ENCODE data around the gene GPANK1.

Gene GPANK1

DNA sequence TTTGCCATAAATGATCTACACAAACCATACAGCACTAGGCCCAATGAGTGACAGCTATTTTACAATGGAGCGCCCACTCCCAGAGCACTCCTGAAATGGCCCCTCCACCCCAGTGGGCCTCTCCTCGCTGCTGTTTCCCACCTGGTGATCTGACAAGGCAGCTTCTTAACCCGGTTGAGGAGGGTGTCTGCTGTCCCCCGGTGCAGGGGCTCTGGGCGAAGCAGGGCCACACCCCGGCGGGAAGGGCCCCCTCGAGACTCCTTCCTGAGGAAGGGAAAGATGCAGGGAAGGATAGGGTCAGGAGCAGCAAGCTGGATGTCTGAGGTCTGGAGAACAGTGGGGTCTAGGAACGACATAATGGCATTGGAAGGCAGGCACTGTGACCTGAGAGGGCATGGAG is 28.1 kb upstream of the GPANK1 start:
- Histone ChIP-seq H3K4me1 (ENCODE audit: control insufficient read depth, insufficient read depth, low read length) (no peaks in the 10 kb centered on the region), H3K36me3 (ENCODE audit: control insufficient read depth in 2 of 2, insufficient read depth in 1 of 2, low read length in 2 of 2) (peaks cover 0 to 73% of the 10 kb centered on the region in 2 experiments; a peak in 2 of 3 replicates), H3K9me3 (ENCODE audit: control insufficient read depth, insufficient read depth, low read depth, low read length) (no peaks in the 10 kb centered on the region), H3K4me3 (ENCODE audit: low read depth, low read length) (no peak overlapping the region), H3K27ac (ENCODE audit: extremely low read depth, low read depth, low read length) (no peak overlapping the region)
- ChIA-PET CTCF (interaction anchor here (0.6 to 4.6 kb wide), 4 partner anchors 9 to 94 kb away, joined by 3 to 24 read pairs (median 6); partner anchors contain the start of gene LY6G5C), POLR2A (interaction anchor here (1.0 to 4.0 kb wide), 5 partner anchors 10 to 142 kb away, joined by 3 to 30 read pairs (median 6); partner anchors contain the start of genes ABHD16A and HSPA1B)
- TF ChIP-seq ZNF133 (tag by site-specific recombination; IDR thresholded peaks at IDR 0.05) (no peak), ZNF214 (tag by site-specific recombination; IDR thresholded peaks at IDR 0.05; ENCODE audit: borderline replicate concordance) (no peak)

- Histone ChIP-seq H3K9me3 (ENCODE audit: control insufficient read depth, insufficient read depth, low read depth, low read length) (no peaks in the 10 kb centered on the region), H3K4me1 (ENCODE audit: control insufficient read depth, insufficient read depth, low read length) (no peaks in the 10 kb centered on the region), H3K36me3 (ENCODE audit: control insufficient read depth in 2 of 2, insufficient read depth in 1 of 2, low read length in 2 of 2) (peaks cover 0 to 73% of the 10 kb centered on the region in 2 experiments; a peak in 2 of 3 replicates), H3K27ac (ENCODE audit: extremely low read depth, low read depth, low read length) (no peak overlapping the region), H3K4me3 (ENCODE audit: low read depth, low read length) (no peak overlapping the region)
- TF ChIP-seq ZNF558 (tag by site-specific recombination; IDR thresholded peaks at IDR 0.05), result no peak
- no peak for TF ChIP-seq KLF7 (tag by site-specific recombination; IDR thresholded peaks at IDR 0.05; ENCODE audit: borderline replicate concordance)
- TF ChIP-seq, protein P1, sequence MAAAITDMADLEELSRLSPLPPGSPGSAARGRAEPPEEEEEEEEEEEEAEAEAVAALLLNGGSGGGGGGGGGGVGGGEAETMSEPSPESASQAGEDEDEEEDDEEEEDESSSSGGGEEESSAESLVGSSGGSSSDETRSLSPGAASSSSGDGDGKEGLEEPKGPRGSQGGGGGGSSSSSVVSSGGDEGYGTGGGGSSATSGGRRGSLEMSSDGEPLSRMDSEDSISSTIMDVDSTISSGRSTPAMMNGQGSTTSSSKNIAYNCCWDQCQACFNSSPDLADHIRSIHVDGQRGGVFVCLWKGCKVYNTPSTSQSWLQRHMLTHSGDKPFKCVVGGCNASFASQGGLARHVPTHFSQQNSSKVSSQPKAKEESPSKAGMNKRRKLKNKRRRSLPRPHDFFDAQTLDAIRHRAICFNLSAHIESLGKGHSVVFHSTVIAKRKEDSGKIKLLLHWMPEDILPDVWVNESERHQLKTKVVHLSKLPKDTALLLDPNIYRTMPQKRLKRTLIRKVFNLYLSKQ (tag by site-specific recombination; IDR thresholded peaks at IDR 0.05; ENCODE audit: borderline replicate concordance), result no peak
- TF ChIP-seq ZNF394 (tag by site-specific recombination; IDR thresholded peaks at IDR 0.05; ENCODE audit: borderline replicate concordance), result no peak
- no peak for TF ChIP-seq PRDM6 (tag by site-specific recombination; IDR thresholded peaks at IDR 0.05)
- no peak for TF ChIP-seq ZNF530 (tag by site-specific recombination; IDR thresholded peaks at IDR 0.05; ENCODE audit: low read depth)
- TF ChIP-seq ZIC2 (tag by site-specific recombination; IDR thresholded peaks at IDR 0.05), result no peak
- no peak for TF ChIP-seq MEIS1 (CRISPR knock-in tag; IDR thresholded peaks at IDR 0.05; ENCODE audit: borderline replicate concordance)
- CTCF ChIA-PET, result interaction anchor here (0.6 to 4.6 kb wide), 5 partner anchors 9 to 119 kb away, joined by 3 to 24 read pairs (median 4); partner anchors contain the start of gene LY6G5C
- POLR2A ChIA-PET, result interaction anchor here (0.5 to 4.0 kb wide), 5 partner anchors 11 to 143 kb away, joined by 3 to 30 read pairs (median 6); partner anchors contain the start of genes ABHD16A and HSPA1B
These were observed 27.6 kb upstream of the GPANK1 start for GRCh38 chr6:31692353-31692752.

DNA sequence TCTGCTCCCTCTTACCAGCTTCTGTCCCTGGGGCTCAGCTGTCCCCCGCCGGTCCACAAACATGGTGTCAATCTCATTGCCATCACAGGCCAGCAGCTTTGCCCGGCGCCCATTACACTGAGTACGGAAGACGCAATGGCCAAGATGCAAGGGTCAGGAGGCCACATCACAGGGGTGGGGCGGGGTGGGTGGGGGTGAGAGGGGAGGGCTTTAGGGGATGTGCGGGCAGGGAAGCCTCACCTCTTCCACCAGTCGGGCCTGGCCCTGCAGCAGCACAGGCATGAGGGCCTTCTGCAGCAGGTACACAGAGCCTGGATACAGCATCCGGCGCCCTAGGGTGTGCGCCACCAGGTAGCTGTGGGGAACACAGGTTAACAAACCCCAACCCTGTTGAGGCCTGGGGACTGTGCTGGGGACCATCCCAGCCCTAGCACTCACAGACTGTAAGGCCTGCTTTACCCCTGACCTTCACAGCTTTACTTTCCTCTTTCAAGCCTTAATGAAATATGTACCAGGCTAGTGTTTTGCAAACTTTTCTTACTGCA is 26.8 kb upstream of the GPANK1 start:
- CTCF ChIA-PET, result interaction anchor here (0.6 to 4.6 kb wide), 8 partner anchors 8 to 197 kb away, joined by 3 to 24 read pairs (median 6); partner anchors contain the start of genes ABHD16A and LY6G5C
- Histone ChIP-seq H3K9me3 (ENCODE audit: control insufficient read depth, insufficient read depth, low read depth, low read length) (no peaks in the 10 kb centered on the region), H3K27ac (ENCODE audit: extremely low read depth, low read depth, low read length) (no peak overlapping the region), H3K4me3 (ENCODE audit: low read depth, low read length) (no peak overlapping the region), H3K36me3 (ENCODE audit: control insufficient read depth in 2 of 2, insufficient read depth in 1 of 2, low read length in 2 of 2) (peaks cover 0 to 74% of the 10 kb centered on the region in 2 experiments; a peak in 2 of 3 replicates), H3K4me1 (ENCODE audit: control insufficient read depth, insufficient read depth, low read length) (no peaks in the 10 kb centered on the region)
- POLR2A ChIA-PET, result interaction anchor here (0.6 to 4.0 kb wide), 6 partner anchors 11 to 1472 kb away, joined by 3 to 30 read pairs (median 6); partner anchors contain the start of genes ABHD16A and HSPA1B
- TF ChIP-seq ZNF248 (tag by site-specific recombination; IDR thresholded peaks at IDR 0.05) (no peak), ZNF610 (tag by site-specific recombination; IDR thresholded peaks at IDR 0.05; ENCODE audit: borderline replicate concordance) (no peak), KLF9 (tag by site-specific recombination; IDR thresholded peaks at IDR 0.05; ENCODE audit: low read depth) (no peak), KLF7 (tag by site-specific recombination; IDR thresholded peaks at IDR 0.05; ENCODE audit: borderline replicate concordance) (no peak), SP2 (tag by site-specific recombination; IDR thresholded peaks at IDR 0.05) (no peak), ZNF394 (tag by site-specific recombination; IDR thresholded peaks at IDR 0.05; ENCODE audit: borderline replicate concordance) (no peak), ZNF707 (tag by site-specific recombination; IDR thresholded peaks at IDR 0.05) (no peak), ZNF692 (tag by site-specific recombination; IDR thresholded peaks at IDR 0.05) (no peak), ZNF514 (tag by site-specific recombination; IDR thresholded peaks at IDR 0.05) (no peak), ZXDB (tag by site-specific recombination; IDR thresholded peaks at IDR 0.05) (no peak), ZNF670 (tag by site-specific recombination; IDR thresholded peaks at IDR 0.05; ENCODE audit: low read depth) (no peak), ZNF202 (tag by site-specific recombination; IDR thresholded peaks at IDR 0.05; ENCODE audit: borderline replicate concordance) (no peak), ZNF548 (tag by site-specific recombination; IDR thresholded peaks at IDR 0.05) (no peak), PRDM1 (tag by site-specific recombination; IDR thresholded peaks at IDR 0.05) (no peak), ZNF26 (tag by site-specific recombination; IDR thresholded peaks at IDR 0.05) (no peak), EGR2 (tag by site-specific recombination; IDR thresholded peaks at IDR 0.05; ENCODE audit: low read depth) (no peak)

All from HEK293 (cell line).